Testis (tissue), 2 donors: ENCODE measurements around the gene MAN2C1.

ENCODE experiments used
- POLR2A ChIP-seq: fragments of 450-650 bp; IDR thresholded peaks from one replicate; pipeline ENCODE4 v1.6.1; 2017; ENCODE audit warnings: antibody characterized with exemption, mild to moderate bottlenecking, moderate library complexity
- TF ChIP-seq, protein P1 (sequence below), 3 experiments: fragments of 450-650 bp in 2 of 3; fragments of 200-600 bp in 1 of 3; sonication (generic) in 1 of 3; IDR thresholded peaks; one replicate each; pipeline ENCODE4 v1.5.1; 2016 to 2019; ENCODE audit warnings: antibody characterized with exemption in 3 of 3, mild to moderate bottlenecking in 2 of 3, moderate library complexity in 1 of 3

DNA sequence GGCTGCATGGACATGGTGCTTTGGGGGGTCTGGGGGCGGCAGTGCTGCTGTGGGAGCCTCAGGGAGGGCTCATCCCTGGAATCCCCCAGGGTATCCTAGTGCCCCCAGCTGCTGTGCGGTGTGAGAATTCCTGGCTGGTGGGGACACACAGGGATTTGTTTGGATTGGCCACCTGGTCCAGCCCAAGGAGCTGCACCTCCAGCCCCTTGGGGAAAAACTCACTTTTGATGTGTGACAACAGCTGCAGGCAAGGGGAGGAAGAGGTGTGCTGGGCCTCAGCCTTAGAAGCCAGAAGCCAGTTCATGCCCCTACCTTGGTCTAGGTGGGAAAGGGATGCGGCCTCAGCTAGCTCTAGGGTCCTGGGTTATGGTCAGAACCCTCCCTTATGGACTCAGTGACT is 40.9 kb downstream of the MAN2C1 start:
- TF ChIP-seq, protein P1, sequence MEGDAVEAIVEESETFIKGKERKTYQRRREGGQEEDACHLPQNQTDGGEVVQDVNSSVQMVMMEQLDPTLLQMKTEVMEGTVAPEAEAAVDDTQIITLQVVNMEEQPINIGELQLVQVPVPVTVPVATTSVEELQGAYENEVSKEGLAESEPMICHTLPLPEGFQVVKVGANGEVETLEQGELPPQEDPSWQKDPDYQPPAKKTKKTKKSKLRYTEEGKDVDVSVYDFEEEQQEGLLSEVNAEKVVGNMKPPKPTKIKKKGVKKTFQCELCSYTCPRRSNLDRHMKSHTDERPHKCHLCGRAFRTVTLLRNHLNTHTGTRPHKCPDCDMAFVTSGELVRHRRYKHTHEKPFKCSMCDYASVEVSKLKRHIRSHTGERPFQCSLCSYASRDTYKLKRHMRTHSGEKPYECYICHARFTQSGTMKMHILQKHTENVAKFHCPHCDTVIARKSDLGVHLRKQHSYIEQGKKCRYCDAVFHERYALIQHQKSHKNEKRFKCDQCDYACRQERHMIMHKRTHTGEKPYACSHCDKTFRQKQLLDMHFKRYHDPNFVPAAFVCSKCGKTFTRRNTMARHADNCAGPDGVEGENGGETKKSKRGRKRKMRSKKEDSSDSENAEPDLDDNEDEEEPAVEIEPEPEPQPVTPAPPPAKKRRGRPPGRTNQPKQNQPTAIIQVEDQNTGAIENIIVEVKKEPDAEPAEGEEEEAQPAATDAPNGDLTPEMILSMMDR (IDR thresholded peaks at IDR 0.05), result no peak
- no peak for TF ChIP-seq POLR2A
